HEK293 (cell line): Measurements from ENCODE around the gene SIK2.

Experiments
- CTCF ChIA-PET: fragments of 350-600 bp; formaldehyde crosslinking; extraction: SDS; loops from one replicate; lab custom pipeline; 2021; ENCODE audit warnings: antibody characterized with exemption; lab: Yijun Ruan, JAX
- POLR2A ChIA-PET: fragments of 300-600 bp; formaldehyde crosslinking; extraction: SDS; loops from one replicate; lab custom pipeline; 2020; ENCODE audit warnings: antibody characterized with exemption, inconsistent platforms; lab: Yijun Ruan, JAX
- H3K27ac ChIP-seq: fragments of 200-500 bp; sonication (Bioruptor generic); 2 replicates; pipeline ENCODE4 v1.5.1; 2014; ENCODE audit warnings: low read depth, low read length, control low read depth, inconsistent platforms; ENCODE audit errors: extremely low read depth
- H3K36me3 ChIP-seq, 2 experiments: fragments of 200-500 bp in 1 of 2; sonication (Bioruptor generic) in 1 of 2; 1 replicate in 1 of 2; 2 replicates in 1 of 2; pipeline ENCODE4 v1.5.1; 2014 to 2017; ENCODE audit warnings: inconsistent platforms in 2 of 2, low read length in 2 of 2; ENCODE audit not compliant: control insufficient read depth in 2 of 2, insufficient read depth in 1 of 2
- H3K4me1 ChIP-seq: fragments of 200-500 bp; sonication (Bioruptor generic); 2 replicates; pipeline ENCODE4 v1.5.1; 2014; ENCODE audit warnings: mild to moderate bottlenecking, low read length, inconsistent platforms; ENCODE audit not compliant: control insufficient read depth, insufficient read depth
- H3K4me3 ChIP-seq: 2 replicates; pipeline ENCODE4 v1.5.1; 2011; ENCODE audit warnings: low read depth, mild to moderate bottlenecking, control low read depth, low read length, moderate library complexity
- H3K9me3 ChIP-seq: fragments of 200-500 bp; sonication (Bioruptor generic); 2 replicates; pipeline ENCODE4 v1.5.1; 2014; ENCODE audit warnings: low read depth, low read length, inconsistent platforms; ENCODE audit not compliant: control insufficient read depth, insufficient read depth
- EGR2 ChIP-seq: fragments of 450-650 bp; formaldehyde crosslinking; IDR thresholded peaks from 2 replicates; pipeline ENCODE4 v1.5.1; 2016; ENCODE audit warnings: low read depth, missing biosample characterization, missing genetic modification characterization
- KLF17 ChIP-seq: fragments of 450-650 bp; formaldehyde crosslinking; IDR thresholded peaks from 2 replicates; pipeline ENCODE4 v1.5.1; 2016; ENCODE audit warnings: missing biosample characterization, missing genetic modification characterization
- SP7 ChIP-seq: fragments of 450-650 bp; formaldehyde crosslinking; IDR thresholded peaks from 2 replicates; pipeline ENCODE4 v1.5.1; 2016; ENCODE audit warnings: missing biosample characterization, missing genetic modification characterization
- ZBTB7A ChIP-seq: fragments of 450-650 bp; formaldehyde crosslinking; IDR thresholded peaks from 2 replicates; pipeline ENCODE4 v1.5.1; 2016; ENCODE audit warnings: low read depth, missing biosample characterization, missing genetic modification characterization
- ZFHX2 ChIP-seq: fragments of 450-650 bp; formaldehyde crosslinking; conservative IDR thresholded peaks from 2 replicates; pipeline ENCODE4 v1.5.1; 2016; ENCODE audit warnings: missing biosample characterization, missing genetic modification characterization
- ZIC2 ChIP-seq: fragments of 450-650 bp; formaldehyde crosslinking; IDR thresholded peaks from 2 replicates; pipeline ENCODE4 v1.5.1; 2016; ENCODE audit warnings: missing biosample characterization, missing genetic modification characterization
- ZNF112 ChIP-seq: fragments of 450-650 bp; formaldehyde crosslinking; IDR thresholded peaks from 2 replicates; pipeline ENCODE4 v1.5.0; 2017; ENCODE audit warnings: missing biosample characterization, missing genetic modification characterization
- ZNF133 ChIP-seq: fragments of 450-650 bp; formaldehyde crosslinking; IDR thresholded peaks from 2 replicates; pipeline ENCODE4 v1.5.1; 2016; ENCODE audit warnings: missing biosample characterization, missing genetic modification characterization
- ZNF248 ChIP-seq: fragments of 450-650 bp; formaldehyde crosslinking; IDR thresholded peaks from 2 replicates; pipeline ENCODE4 v1.5.1; 2017; ENCODE audit warnings: missing biosample characterization, missing genetic modification characterization
- ZNF544 ChIP-seq: fragments of 450-650 bp; formaldehyde crosslinking; IDR thresholded peaks from 2 replicates; pipeline ENCODE4 v1.5.0; 2017; ENCODE audit warnings: missing biosample characterization, missing genetic modification characterization
- TF ChIP-seq, protein P1 (sequence below): fragments of 450-650 bp; IDR thresholded peaks from 2 replicates; pipeline ENCODE4 v1.5.1; 2018; ENCODE audit warnings: missing biosample characterization, missing genetic modification characterization

The SIK2 gene

GRCh38 chr11:111726301-111726713 lies 124.1 kb downstream of the SIK2 start (continued):
- no peak for TF ChIP-seq KLF17 (tag by site-specific recombination)
- TF ChIP-seq ZIC2 (tag by site-specific recombination): no peak
- TF ChIP-seq, protein P1, sequence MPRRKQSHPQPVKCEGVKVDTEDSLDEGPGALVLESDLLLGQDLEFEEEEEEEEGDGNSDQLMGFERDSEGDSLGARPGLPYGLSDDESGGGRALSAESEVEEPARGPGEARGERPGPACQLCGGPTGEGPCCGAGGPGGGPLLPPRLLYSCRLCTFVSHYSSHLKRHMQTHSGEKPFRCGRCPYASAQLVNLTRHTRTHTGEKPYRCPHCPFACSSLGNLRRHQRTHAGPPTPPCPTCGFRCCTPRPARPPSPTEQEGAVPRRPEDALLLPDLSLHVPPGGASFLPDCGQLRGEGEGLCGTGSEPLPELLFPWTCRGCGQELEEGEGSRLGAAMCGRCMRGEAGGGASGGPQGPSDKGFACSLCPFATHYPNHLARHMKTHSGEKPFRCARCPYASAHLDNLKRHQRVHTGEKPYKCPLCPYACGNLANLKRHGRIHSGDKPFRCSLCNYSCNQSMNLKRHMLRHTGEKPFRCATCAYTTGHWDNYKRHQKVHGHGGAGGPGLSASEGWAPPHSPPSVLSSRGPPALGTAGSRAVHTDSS (tag by site-specific recombination): no peak
- TF ChIP-seq ZNF544: no peak
- TF ChIP-seq ZNF248 (tag by site-specific recombination): no peak
- TF ChIP-seq, all 188 proteins: peak for 0

DNA sequence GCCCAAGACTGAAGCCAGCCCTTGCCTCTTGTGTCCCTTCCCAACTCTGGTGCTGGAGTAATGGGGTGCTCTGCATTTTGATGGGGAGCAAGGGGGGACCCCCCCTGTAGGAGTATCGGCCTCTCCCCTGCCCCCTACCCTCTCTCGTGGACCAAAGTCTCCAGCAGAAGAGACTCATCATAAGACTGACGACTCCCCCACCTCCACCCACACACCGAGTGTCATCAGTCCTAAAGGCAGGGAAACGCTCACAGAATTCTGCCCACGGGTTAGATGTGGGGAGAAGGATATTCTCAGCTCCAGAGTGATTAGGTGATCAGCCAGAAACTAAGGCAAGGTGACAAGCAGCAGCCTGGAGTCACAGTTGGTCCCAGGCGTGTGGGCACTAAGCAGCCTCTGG lies 125.2 kb downstream of the SIK2 start:
- Histone ChIP-seq H3K9me3 (no peaks in the 10 kb centered on the region), H3K4me1 (no peaks in the 10 kb centered on the region), H3K36me3 (peaks cover 0 to 60% of the 10 kb centered on the region in 2 experiments; a peak in 1 of 3 replicates), H3K4me3 (no peak overlapping the region), H3K27ac (no peak overlapping the region)
- CTCF ChIA-PET: interaction anchor here (1.8 kb wide), 1 partner anchor 123 kb away, joined by 5 read pairs; no protein-coding TSS in a partner anchor
- POLR2A ChIA-PET: no interaction called here
- TF ChIP-seq EGR2 (tag by site-specific recombination) (peak; percentile 69), ZFHX2 (peak; percentile 70), ZNF133 (tag by site-specific recombination) (no peak)

DNA sequence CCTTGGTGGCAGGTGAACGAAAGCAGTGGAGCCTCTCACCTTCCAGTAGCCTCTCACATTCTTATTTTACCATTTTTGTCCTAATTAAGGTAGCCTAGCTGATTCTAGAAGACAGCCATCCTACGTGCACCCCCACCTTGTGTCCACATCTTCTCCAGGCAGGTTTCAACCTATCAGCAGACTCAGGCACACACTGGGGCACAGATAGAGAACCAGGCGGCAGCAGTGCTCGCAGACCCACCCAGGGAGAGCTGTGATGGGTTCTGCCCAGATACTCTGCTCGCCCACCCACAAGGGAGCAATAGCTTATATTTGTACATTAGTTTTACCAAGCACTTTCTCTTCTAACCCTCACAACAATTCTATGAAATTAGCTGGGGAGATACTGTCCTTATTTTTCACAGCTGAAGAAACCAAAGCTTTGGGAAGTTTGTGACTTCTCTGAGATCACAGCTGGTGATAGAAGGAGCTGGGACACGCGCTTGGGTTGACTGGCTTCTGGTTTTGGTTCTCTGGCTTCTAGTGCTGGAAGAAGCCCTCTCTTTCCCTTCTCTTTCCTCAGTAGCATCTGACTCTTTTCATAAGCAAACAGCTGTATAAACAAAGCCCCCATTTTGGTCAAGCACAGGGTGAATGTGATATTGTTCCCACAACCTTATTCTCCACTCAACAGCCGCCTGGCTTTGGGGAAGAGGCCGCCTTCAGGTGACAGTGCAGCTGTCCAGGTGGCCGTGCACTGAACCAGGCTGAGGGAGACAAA lies 127.0 kb downstream of the SIK2 start:
- no peak overlapping the region for H3K4me3 ChIP-seq
- TF ChIP-seq ZBTB7A: no peak
- ChIA-PET CTCF (interaction anchor here (0.6 to 1.3 kb wide), 2 partner anchors 24 to 48 kb away, joined by 3 to 4 read pairs; no protein-coding TSS in a partner anchor), POLR2A (interaction anchor here (0.5 kb wide), 1 partner anchor 122 kb away, joined by 3 read pairs; no protein-coding TSS in a partner anchor)
- H3K36me3 ChIP-seq: peaks cover 0 to 41% of the 10 kb centered on the region in 2 experiments; a peak in 1 of 3 replicates
- H3K27ac ChIP-seq: no peak overlapping the region
- H3K4me1 ChIP-seq: no peaks in the 10 kb centered on the region
- no peaks in the 10 kb centered on the region for H3K9me3 ChIP-seq

GRCh38 chr11:111729831-111730311 lies 127.6 kb downstream of the SIK2 start:
- H3K27ac ChIP-seq: no peak overlapping the region
- TF ChIP-seq SP7 (tag by site-specific recombination) (0 out of 2 replicates have a peak, but pooled peaks have one; percentile 39), ZNF112 (tag by site-specific recombination) (no peak)
- peaks cover 2% of the 10 kb centered on the region; the same call in 1 of the 2 replicates for H3K4me1 ChIP-seq
- ChIA-PET CTCF (interaction anchor here (1.3 kb wide), 1 partner anchor 25 kb away, joined by 3 read pairs; no protein-coding TSS in a partner anchor), POLR2A (no interaction called here)
- H3K9me3 ChIP-seq: no peaks in the 10 kb centered on the region
- no peak overlapping the region for H3K4me3 ChIP-seq
- peaks cover 0 to 35% of the 10 kb centered on the region in 2 experiments; a peak in 1 of 3 replicates for H3K36me3 ChIP-seq
